DMS153 (cell line): ENCODE measurements around the gene MCF2L2.
A peak's percentile ranks its signal among the peaks of the same experiment; 100 is the strongest.

Source experiments
- DNase-seq: peaks from one replicate; lab custom pipeline; 2025; lab: John Stamatoyannopoulos, UW

Gene MCF2L2

DNA sequence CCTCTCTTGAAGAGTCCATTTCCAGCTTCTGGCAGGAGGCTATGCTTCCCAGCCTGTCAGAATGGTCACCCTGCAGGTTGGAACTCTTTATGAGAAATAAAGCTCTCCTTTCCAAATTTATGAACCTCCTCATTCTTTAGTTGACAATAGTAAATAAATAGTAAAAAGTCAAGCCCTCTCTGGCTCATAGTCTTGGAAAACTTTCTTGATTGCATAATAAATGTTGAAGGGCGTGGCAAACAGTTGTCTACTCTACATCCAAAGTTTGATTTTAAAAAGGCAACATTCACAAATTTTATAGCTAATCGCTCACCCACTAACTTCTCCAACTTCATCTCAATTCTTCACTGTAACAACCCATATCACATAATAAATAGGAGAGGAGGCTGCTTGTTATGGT lies 58.8 kb downstream of the MCF2L2 start:
- no peak for DNase-seq

- DNase-seq = no peak
Observed at GRCh38 chr3:183369117-183369516, 59.3 kb downstream of the MCF2L2 start.

- DNase-seq = no peak
Observed at GRCh38 chr3:183360971-183361624, 67.3 kb downstream of the MCF2L2 start.

DNA sequence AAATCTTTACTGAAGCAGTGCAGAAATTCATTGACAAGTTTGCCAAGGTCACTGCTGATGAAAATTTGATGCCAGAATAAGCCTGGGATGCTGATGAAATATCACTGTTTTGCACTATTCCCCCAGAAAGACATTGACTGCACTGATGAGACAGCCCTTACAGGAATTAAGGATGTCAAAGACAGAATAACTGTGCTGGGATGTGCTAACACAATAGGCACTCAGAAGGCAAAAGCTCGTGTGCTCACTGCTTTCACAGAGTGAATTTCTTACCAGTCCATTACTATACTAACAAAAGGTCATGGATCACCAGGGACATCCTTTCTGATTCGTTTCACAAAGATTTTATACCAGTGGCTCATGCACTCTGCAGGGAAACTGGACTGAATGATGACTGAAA lies 69.4 kb downstream of the MCF2L2 start:
- no peak for DNase-seq

DNA sequence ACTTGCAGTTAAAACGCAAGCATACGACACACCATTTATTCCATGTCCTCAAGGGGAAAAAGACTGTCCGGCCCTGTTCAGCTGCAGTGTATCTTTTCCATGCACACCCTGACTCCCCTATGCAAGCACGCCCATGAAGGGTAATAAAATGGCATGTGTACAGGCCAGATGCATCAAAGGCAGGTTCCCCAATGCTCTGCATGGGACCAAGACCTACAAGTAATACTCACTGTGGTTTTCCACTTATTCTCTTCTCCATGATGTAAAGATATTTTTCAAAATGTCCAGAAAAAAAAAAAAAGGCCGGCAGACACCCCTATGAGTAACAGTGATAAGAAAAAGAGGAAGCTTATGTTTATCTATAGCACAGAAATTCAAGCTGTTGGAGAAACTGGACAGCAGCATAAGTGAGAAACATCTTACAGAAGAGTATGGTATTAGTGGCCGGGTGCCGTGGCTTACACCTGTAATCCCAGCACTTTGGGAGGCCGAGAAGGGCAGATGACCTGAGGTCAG lies 70.8 kb downstream of the MCF2L2 start:
- DNase-seq = no peak

DNA sequence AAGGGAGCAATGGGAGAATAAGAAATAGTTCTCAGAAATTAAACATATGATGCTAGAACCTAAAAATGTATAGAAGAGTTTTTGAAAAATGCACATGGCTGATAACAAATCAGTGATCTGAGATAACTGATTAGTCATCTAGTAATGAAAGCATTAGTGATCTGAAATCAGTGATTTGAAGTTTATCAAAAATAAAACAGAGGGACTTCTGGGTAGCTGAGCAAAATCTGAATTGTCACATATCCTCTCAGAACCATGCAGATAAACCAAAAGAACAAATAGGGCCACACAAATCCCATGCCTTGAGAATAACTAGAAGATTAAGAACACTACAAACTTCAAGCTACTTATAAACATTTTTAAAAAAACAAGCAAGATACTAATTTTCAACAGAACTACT lies 71.5 kb downstream of the MCF2L2 start:
- no peak for DNase-seq

GRCh38 chr3:183354874-183355273 lies 73.5 kb downstream of the MCF2L2 start:
- no peak for DNase-seq

DNA sequence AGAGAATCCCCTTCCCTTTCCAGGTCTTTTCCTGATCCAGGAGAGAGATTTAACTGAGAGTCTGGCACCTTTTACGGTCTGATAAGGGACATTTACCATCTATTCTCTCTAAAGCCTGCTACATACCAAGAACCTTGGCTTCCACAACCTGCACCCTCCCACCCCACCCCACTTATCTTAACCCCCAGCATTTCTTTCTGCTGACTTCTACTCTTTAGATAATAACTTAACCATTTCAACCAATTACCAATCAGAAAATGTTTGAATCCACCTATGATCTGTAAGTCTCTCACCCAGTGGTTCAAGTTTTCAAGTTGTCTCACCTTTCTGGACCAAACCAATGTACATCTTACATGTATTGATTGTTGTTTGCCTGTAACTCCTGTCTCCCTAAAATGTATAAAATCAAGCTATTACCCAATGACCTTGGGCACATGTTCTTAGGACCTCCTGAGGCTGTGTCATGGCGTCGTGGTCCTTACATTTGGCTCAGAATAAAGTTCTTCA lies 74.0 kb downstream of the MCF2L2 start:
- DNase-seq = no peak

DNA sequence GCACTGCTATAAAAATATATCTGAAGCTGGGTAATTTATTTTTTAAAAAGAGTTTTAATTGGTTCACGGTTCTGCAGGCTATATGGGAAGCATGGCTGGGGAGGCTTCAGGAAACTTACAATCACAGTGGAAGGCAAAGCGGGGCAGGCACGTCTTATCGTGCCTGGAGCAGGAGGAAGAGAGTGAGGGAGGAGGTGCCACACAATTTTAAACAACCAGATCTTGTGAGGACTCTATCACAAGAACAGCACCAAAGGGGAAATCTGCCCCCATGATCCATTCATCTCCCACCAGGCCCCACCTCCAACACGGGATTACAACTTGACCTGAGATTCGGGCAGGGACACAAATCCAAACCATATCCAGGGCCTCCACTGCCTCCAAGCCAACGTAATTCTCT lies 75.0 kb downstream of the MCF2L2 start:
- no peak for DNase-seq

GRCh38 chr3:183350164-183350563 lies 78.3 kb downstream of the MCF2L2 start:
- no peak for DNase-seq

DNA sequence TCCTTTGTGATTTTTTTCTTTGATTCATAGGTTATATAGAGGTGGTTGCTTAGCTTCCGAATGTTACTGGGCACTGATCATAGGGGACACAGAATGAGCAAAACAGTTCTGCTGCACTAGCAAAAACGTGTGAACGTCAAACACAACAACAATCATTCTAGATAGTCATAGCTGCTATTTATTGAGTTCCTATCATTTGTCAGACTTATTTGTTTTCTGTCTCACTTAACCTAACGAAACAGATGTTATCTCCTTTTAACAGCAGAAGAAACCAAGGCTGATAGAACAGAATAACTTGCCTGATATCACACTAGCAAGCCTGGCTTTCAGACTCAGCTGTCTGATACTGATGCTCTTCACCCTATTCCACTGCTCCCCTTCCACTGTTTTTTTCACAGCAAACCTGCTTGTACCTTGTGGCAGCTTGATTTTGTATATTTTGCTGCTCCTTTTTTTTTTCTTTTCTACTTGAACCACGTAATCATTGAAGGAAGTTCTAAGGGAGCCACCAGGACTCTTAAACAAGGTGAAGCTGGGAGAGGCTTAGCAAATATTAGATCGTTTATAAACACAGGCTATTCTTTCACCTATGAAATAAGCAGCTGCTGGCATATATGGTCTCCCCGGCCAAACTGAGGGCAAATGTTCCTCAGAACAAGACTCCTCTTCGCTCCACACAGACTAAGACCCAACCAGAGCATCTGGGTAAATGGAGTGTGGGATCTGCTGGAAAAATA lies 78.8 kb downstream of the MCF2L2 start:
- no peak for DNase-seq

- no peak for DNase-seq
Observed at GRCh38 chr3:183342824-183343223, 85.6 kb downstream of the MCF2L2 start.

GRCh38 chr3:183341545-183342288 lies 86.7 kb downstream of the MCF2L2 start:
- peak; percentile 76 for DNase-seq

- no peak for DNase-seq
Observed at GRCh38 chr3:183340222-183340621, 88.2 kb downstream of the MCF2L2 start.

DNA sequence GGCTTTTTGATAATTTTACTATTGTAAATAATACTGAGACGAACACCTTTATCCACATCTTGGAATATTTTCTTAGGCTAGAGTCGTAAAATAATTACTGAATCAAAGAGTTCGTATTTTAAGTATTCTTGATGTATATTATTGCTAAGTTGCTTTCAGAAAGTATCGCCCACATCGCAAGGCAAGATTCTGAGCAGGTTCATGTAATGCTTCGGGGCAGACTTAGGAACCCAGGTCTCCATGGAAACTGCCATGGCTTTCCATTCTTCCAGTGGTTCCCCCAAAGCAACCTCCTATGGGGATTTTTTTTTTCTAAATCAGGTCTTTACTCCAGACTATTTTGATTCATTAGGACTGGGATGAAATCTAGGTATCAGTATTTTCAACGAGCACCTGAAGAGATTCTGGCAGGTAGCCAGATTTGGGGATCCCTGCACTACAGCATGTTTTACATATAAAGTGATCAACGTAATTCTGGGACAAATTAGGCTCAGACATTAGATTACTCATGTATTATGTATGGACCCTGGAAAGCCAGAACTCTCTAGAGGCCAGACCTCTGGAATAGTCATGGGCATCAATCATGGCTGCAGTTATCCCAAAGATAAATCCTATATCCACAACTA lies 88.8 kb downstream of the MCF2L2 start:
- no peak for DNase-seq

DNA sequence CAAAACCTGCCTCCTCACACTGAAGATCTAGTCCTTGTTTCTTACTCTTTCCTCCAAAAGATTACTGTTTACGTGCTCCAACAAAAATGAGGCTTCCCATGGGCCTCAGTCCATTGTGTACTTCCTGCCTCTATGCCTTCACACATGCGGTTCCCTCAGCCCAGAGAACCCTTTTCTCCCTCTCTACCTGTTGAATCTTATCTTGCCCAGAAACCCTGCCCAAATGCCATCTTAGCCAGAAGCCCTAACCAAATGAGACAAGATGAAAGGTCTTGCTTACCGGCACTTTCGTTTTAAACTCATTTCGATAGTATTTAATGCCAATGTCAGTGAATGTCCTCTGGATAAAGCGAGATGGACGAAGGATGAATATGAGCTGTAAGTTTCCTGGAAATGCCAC lies 89.9 kb downstream of the MCF2L2 start:
- no peak for DNase-seq

DNA sequence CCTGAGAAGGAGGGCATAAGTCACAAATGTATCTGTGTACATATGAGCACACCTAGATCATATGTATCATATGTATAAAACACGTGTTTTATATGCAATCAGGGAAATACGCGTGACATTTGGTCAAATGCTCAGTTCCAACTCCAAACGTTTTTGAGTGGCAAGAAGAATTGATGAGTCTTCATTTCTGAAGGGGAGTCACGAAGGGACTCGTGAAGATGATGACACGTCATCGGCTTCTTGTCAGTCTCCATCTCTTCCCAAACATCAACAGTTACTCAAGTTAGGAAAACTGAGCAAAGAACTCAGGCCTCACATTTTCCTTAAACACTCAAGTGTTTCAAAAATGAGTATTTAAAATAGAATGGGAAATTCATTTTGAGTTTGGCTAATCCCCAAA lies 95.9 kb downstream of the MCF2L2 start:
- DNase-seq = no peak

GRCh38 chr3:183331498-183331897 lies 96.9 kb downstream of the MCF2L2 start:
- DNase-seq = no peak

- peak; percentile 19 for DNase-seq
Observed at GRCh38 chr3:183330881-183331280, 97.5 kb downstream of the MCF2L2 start.

- no peak for DNase-seq
Observed at GRCh38 chr3:183329543-183329942, 98.9 kb downstream of the MCF2L2 start.

- no peak for DNase-seq
Observed at GRCh38 chr3:183328823-183329222, 99.6 kb downstream of the MCF2L2 start.

DNA sequence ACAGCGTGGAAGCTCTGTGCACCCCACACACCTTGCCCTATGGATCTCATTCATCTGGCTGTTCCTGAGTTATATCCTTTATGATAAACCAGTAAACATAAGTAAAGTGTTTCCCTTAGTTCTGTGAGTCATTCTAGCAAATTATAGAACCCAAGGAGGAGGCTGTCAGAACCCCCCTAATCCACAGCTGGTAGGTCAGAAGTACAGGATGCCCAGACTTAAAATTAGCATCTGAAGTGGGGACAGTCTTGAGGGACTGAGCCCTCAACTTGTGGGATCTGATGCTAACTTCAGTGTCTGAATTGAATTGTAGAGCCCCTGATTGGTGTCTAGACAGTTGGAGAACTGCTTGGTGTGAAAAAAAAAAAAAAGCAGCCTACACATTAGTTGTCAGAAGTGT lies 100.3 kb downstream of the MCF2L2 start:
- no peak for DNase-seq
